Activated CD8-positive, alpha-beta memory T cell treated with anti-CD3 and anti-CD28 coated beads for 1 hour (primary cell): ENCODE results near the gene RAMP1.
"Not testable (repeated sequence)": the region's sequence is repeated elsewhere in the genome, so short reads cannot be mapped to it uniquely, and the experiment has no call there.

Experiments used
- DNase-seq, 2 donors: peaks; one replicate each; pipeline ENCODE4 v3.0.0-alpha.2; 2020; ENCODE audit warnings: low read depth in 1 of 2; ENCODE audit errors: extremely low read depth in 1 of 2

The RAMP1 gene

DNA sequence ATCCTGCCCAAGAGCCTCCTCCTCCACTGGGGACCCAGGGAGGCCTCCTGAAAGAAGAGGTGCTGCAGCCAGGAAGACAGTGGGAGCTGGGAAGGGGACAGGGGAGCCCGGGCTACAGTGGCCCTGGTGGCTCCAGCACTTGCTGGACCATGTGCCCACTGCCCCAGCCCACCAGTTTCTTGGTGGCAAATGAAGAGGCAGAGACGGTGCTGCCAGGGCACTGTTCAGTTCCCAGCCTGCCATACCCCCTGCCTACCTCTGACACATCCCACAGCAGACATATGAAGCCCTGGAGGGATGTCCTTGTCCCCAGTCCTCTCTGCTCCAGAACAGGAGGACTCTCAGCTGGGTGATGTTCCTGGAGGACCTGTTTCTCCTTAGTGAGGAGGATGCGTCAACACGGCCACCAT lies 3.7 kb downstream of the RAMP1 start:
- no peak for DNase-seq

GRCh38 chr2:237863689-237864443 lies 4.4 kb downstream of the RAMP1 start:
- no peak for DNase-seq

DNA sequence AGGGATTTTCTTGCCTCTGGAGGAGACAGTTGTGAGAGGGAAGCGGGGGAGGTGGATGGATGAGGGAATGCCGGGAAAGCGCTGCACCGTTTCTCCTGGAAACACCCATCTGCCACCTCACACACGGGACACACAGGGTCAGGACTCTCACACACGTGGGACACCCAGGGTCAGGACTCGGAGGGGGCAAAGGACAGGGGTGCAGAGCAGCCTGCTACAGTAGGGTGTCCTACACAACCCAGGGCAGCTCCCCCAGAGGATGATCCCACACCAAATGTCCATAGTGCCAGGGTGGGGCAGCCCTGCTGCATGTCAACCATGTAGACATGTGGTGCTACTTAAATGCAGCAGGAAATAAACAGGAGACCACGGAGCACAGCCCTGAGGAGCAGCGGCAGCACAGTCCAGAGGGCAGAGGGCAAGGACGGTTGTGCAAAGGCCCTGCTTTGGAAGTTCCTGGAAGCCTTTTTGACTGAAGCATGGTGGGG lies 5.1 kb downstream of the RAMP1 start:
- no peak for DNase-seq

GRCh38 chr2:237864940-237865622 lies 5.7 kb downstream of the RAMP1 start:
- no peak for DNase-seq

DNA sequence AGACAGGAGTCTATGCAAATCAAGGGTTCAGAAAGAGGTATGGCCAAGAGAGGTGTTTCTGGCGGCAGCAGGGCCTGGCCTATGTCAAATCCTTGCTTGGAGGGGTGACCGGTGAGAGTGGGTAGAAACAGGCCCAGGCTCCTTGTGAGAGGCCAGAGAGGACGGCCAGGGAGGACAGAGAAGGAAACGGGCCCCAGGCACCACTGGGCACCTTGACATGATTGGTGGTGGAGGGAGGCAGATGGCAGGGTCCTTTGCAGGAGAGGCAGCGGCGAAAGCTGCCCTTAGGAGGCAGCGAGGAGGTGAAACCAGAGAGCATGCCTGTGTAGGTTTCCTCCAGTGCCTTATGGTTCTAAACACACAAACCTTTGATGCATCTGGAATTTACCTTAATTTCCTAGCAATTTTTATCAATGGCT lies 6.2 kb downstream of the RAMP1 start:
- no peak for DNase-seq

- DNase-seq, result no peak
Observed at GRCh38 chr2:237866101-237866621, 6.7 kb downstream of the RAMP1 start.

GRCh38 chr2:237867465-237867864 lies 8.0 kb downstream of the RAMP1 start:
- DNase-seq, result no peak

- DNase-seq, result not testable (repeated sequence)
Observed at GRCh38 chr2:237868074-237868473, 8.7 kb downstream of the RAMP1 start.

DNA sequence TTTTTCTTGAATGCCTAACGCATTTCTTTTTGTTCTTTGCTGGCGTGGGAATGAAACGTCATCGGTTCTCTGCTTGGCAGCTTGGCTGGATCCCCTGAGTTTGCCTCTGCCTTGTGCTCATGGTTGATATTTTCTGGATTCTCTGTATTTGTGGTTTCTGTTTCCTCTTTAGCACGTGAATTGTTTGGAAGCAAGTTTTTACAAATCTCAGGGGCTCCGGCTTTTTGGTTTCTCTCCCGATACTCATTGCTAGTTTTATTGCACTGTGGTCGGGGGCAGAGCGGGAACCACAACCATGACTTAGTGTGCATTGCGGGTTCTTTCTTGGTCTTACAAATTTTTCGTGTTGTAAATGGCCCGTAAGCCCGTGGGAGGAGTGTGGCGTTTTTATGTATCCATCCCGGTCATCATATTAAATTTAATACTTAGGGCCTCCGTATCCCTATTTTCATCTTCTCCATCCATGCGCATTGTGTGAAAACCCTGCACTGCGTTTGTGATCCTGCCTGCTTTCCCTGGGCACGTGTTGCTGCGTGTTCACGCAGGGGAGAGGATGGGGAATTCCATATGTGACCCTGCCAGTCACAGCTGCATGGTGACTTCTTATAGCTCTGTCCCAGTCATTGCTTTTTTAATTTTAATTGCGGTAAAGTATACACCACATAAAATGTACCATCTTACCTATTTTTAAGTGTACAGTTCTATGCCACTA lies 9.4 kb downstream of the RAMP1 start:
- DNase-seq, result no peak

DNA sequence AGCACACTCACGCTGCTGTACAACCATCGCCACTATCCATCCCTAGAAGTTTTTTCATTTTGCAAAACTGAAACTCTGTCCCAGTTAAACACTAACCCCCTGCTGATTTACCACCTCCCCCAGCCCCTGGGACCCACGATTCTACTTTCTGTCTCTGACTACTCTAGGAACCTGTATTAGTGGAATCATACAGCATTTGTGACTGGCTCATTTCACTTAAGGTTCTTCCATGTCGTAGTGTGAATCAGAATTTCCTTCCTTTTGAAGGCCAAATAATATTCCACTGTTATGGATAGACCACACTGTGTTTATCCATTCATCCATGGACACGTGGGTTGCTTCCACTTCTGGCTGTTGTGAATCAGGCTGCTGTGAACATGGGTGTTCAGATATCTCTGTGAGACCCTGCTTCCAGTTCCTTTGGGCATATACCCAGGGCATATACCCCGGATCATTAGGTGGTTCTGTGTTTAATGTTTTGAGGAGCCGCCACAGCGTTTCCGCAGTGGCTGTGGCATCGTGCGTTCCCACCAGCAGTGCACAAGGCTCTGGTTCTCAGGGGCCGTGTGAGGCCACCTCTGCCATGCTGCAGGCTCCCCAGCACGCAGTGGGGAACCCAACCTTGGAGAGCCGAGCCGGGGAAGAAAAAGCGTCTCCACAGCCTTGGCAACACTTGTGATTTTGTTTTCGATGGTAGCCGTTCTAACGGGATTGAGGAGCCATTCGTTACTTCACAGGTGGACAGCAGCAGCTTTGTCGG lies 10.1 kb downstream of the RAMP1 start:
- no peak for DNase-seq

GRCh38 chr2:237870126-237870525 lies 10.7 kb downstream of the RAMP1 start:
- DNase-seq, result no peak

DNA sequence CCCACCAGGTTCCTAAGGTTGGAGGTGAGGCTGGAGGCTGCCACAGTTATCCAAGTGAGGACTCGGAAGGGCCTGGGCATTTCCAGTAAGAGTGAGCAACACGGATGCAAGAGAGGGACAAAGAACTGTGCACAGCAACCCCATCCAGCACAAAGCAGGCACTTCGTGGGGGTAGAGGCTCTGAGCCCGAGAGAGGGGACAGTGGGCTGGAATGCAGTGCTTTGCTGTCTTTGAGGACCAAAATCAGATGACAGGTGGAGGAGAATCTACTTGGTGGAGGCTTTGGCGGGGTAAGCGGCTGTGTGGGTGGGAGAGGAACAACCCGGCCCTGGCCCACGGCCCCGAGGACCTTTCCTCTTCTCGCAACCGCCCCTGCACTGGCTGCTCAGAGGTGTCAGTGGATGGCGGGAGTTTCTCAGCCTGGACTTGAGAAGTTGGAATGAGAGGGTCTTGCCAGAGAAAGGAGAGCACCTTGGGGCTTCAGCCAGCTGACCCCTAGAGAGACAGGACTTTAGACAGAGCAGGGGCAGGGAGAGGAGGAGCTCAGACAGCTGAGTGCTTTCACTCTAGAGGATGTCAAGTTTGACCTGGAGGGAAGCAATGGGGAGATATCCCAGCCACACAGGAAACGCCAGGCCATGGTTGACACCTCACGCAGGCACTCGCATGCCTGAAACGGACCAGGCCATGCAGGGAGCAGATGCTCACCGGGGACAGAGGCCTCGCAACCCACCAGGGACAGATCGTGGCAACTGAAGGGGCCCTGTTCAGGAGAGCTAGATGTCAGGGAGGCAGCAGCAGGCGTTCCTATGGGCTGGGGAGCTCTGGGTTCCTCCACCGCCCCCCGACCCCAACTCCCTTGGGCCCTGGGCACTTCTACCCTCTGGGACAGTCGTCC lies 11.6 kb downstream of the RAMP1 start:
- no peak for DNase-seq

DNA sequence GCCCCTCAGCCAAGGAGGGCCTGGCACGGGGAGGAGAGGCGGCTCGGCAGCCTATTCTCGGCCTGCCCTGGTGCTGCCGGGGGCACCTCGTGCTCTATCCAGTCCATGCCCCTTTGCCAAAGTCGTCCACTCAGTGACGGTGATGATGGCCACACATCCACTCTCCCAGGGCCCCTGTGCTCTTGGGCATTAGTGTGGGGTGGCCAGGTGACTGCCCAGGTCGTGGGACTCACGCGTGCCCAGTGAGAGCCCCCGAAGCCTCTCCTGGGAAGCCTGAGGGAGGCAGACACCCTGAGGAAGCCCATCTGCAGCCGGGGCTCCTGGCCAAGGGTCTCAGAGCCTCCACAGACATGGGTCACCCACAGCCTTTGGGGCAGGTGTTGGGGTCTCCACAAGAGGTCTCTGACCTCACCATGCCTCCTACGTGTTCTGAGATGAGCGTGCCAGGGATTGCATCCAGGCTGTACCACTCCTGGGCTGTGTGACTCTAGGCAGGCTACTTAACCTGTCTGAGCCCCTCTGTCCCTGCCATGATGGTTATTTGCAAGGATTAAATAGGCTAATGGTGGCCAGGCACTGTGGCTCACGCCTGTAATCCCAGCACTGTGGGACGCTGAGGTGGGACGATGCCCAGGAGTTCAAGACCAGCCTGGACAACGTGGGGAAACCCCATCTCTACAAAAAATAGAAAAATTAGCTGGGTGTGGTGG lies 12.9 kb downstream of the RAMP1 start:
- DNase-seq, result no peak

DNA sequence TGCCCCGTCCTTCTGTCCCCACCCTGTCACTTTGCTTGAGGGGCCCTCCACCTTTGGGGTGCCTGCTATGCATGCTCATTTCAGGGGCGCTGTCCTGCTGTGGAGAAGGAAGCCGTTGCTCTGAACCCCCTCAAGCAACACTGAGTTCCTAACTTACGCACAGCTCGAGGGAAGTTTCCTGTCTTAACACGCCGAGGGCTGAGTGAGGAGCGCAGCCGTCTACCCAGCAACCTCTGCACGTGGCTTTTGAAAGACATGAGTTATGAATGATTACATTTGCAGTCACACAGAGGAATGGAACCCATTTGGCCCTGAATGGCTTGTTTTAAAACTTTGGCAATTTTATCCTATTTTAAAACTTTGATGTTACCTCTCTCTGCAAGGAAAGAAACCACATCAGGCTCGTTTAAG lies 14.0 kb downstream of the RAMP1 start:
- DNase-seq, result no peak

DNA sequence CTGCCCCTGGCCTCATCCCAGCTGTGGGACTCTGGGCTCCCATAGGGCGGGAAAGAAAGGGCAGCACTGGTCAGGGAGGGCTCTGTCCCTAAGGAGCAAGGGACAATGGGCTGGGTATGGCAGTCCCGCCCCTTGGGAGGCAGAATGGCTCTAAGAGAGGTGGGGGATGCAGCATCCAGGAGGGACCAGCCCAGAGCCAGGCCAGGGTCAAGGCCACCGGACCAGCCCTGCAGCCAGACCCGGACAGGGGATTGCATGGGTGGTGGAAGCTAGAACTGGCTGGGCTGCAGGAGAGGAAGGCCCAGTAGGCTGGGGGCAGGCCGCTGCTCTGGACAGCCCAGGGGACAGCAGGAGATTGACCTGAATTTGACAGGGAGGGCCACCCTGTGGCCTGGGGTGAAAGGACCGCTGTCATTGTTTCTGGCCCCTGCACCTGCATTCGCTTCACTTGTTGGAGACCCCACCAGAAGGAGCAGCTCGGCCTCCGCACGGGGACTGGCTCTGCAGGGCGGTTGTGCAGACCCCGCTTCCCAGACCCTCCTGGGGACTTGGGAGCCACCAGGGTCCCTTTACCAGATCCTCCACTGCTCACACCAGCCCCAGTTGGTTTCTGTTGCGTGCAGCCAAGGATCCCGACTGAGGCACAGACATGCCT lies 14.6 kb downstream of the RAMP1 start:
- no peak for DNase-seq

- no peak for DNase-seq
Observed at GRCh38 chr2:237874585-237875161, 15.2 kb downstream of the RAMP1 start.

DNA sequence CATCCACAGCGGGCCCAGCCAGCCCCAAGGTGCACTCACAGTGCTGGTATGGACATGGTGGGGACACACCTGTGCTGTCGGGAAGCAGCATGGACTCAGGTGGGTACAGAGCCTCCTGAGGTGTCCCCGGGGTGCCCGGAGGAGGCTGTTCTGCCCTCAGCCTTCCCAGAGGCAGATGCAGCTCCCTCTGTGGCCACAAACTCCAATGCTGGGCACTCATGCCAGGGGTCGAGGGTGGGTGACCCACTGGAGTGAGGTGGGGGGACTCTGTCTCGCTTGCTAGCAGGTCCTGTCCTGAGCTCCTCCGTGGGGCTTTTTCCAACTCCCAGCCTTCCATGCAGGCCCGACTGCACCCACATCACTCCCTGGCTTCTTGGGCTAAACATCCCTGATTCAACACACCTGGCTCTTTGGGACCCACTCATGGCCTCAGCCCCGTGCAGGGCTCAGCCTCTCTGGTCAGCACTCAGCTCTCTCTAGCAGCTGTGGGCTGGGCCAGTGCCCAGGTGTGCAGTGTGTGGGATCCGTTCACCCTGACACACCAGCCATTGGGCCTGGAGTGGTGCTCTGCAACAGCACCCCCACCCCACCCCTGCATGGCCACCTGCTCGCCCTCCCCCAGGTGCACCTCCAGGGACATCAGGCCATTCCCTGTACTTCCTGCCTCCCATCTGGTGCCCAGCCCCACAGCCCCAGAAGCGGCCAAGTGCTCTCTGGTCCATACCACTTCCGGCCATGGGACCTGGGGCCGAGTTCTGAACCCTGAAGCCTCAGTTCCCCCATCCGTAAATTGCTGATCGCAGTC lies 16.0 kb downstream of the RAMP1 start:
- DNase-seq, result no peak
